Kidney (tissue), 14 donors: ENCODE results near the gene ATP11B. TPM values are rescaled to one million over a fixed set of nuclear protein-coding genes. Genes with fewer than 3 reads are reported as not detected.
A peak's percentile ranks its signal among the peaks of the same experiment; 100 is the strongest.
"Not testable (repeated sequence)": the region's sequence is repeated elsewhere in the genome, so short reads cannot be mapped to it uniquely, and the experiment has no call there.

Experiments
- DNase-seq, 5 donors: peaks; one replicate each; pipeline ENCODE4 v3.0.0-alpha.2; 2013 to 2020
- FAIRE-seq: peaks from 2 replicates; lab custom pipeline; 2012; peaks lifted over from hg19 to GRCh38; lab: Jason Lieb, UNC
- H3K27ac ChIP-seq, 2 donors: one replicate each; pipeline ENCODE4 v1.7.0; 2013; ENCODE audit warnings: low read depth in 2 of 2, low read length in 2 of 2, inconsistent platforms in 1 of 2
- H3K27me3 ChIP-seq: one replicate; pipeline ENCODE4 v1.7.1; 2013; ENCODE audit warnings: low read length, inconsistent platforms; ENCODE audit not compliant: control insufficient read depth, insufficient read depth
- H3K36me3 ChIP-seq, 3 donors: one replicate each; pipeline versions ENCODE4 v1.7.0 to v1.7.1; 2013; ENCODE audit warnings: low read length in 3 of 3, control low read depth in 1 of 3, inconsistent platforms in 1 of 3; ENCODE audit not compliant: insufficient read depth in 3 of 3, control insufficient read depth in 2 of 3
- H3K4me1 ChIP-seq, 3 donors: one replicate each; pipeline versions ENCODE4 v1.7.0 to v1.7.1; 2013; ENCODE audit warnings: low read length in 3 of 3, inconsistent platforms in 1 of 3, low read depth in 1 of 3; ENCODE audit not compliant: control insufficient read depth in 2 of 3, insufficient read depth in 2 of 3
- H3K4me3 ChIP-seq, 3 donors: one replicate each; pipeline versions ENCODE4 v1.7.0 to v1.8.1; 2013; ENCODE audit warnings: low read length in 3 of 3, control low read depth in 1 of 3, inconsistent platforms in 1 of 3
- H3K9ac ChIP-seq, 3 donors: one replicate each; pipeline versions ENCODE4 v1.7.0 to v1.7.1; 2013; ENCODE audit warnings: low read length in 3 of 3, control low read depth in 1 of 3, inconsistent platforms in 1 of 3
- H3K9me3 ChIP-seq, 3 donors: one replicate each; pipeline versions ENCODE4 v1.7.0 to v1.7.1; 2013; ENCODE audit warnings: low read length in 3 of 3, control low read depth in 1 of 3, inconsistent platforms in 1 of 3; ENCODE audit not compliant: control insufficient read depth in 2 of 3, insufficient read depth in 1 of 3
- intact Hi-C: fragments of 100-400 bp; cut with DNase I; formaldehyde crosslinking; loops from one replicate; pipeline ENCODE4 v1.11.1; 2022
- polyA plus RNA-seq: library from polyadenylated mRNA; stranded (reverse); fragments of 350-450 nt; fragmentation: Illumina TruSeq; extraction: RNeasy Lipid Tissue Mini Kit (QIAGEN cat#74804); gene quantifications from one replicate; pipeline ENCODE4 v1.2.3, GENCODE V29; 2014; ENCODE audit warnings: low read depth, low replicate concordance; ENCODE audit not compliant: insufficient read depth
- total RNA-seq: library from RNA; stranded (reverse); fragmentation: NEBNext Ultra II Directional; extraction: Animal tissue kit (Norgen Biotek cat#: 25700); gene quantifications from one replicate; pipeline ENCODE4 v1.2.1, GENCODE V29; 2021
- TF ChIP-seq, protein P1 (sequence below): IDR thresholded peaks from 3 replicates; pipeline ENCODE4 v1.5.1; 2012; ENCODE audit warnings: mild to moderate bottlenecking, moderate library complexity, borderline replicate concordance; ENCODE audit not compliant: insufficient read depth; ENCODE audit errors: extremely low read depth
- donor health status: control.
- donor health status: control.
- donor health status: control.
- donor health status: control.
- donor health status: control.
- donor health status: DM: yes; HTN: yes; CAD: no.
- donor health status: Normal renal cell carcinoma (clear cell type).

The ATP11B gene
- total and polyA plus RNA-seq, 2 donors from 2014 or later, result 8.0 to 65.0 TPM

GRCh38 chr3:182795389-182795782 lies 2.1 kb downstream of the ATP11B start:
- Histone ChIP-seq H3K27me3 (no peaks in the 10 kb centered on the region), H3K9ac (peak overlapping the region in 1 of 3 donors; percentile 87), H3K9me3 (no peaks in the 10 kb centered on the region), H3K36me3 (no peaks in the 10 kb centered on the region), H3K4me1 (peaks cover 0 to 2% (median 0%) of the 10 kb centered on the region in 3 donors), H3K27ac (no peak overlapping the region), H3K4me3 (peak overlapping the region in 2 of 3 donors; percentile 77 to 94)
- DNase-seq, result peak in 2 of 5 donors; percentile 49 to 55
- intact Hi-C loops, result no loop called here
- TF ChIP-seq, protein P1, sequence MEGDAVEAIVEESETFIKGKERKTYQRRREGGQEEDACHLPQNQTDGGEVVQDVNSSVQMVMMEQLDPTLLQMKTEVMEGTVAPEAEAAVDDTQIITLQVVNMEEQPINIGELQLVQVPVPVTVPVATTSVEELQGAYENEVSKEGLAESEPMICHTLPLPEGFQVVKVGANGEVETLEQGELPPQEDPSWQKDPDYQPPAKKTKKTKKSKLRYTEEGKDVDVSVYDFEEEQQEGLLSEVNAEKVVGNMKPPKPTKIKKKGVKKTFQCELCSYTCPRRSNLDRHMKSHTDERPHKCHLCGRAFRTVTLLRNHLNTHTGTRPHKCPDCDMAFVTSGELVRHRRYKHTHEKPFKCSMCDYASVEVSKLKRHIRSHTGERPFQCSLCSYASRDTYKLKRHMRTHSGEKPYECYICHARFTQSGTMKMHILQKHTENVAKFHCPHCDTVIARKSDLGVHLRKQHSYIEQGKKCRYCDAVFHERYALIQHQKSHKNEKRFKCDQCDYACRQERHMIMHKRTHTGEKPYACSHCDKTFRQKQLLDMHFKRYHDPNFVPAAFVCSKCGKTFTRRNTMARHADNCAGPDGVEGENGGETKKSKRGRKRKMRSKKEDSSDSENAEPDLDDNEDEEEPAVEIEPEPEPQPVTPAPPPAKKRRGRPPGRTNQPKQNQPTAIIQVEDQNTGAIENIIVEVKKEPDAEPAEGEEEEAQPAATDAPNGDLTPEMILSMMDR, result no peak
- no peak for FAIRE-seq

- TF ChIP-seq, protein P1, result no peak
- H3K9ac ChIP-seq, result no peak overlapping the region
- no peak for DNase-seq
- FAIRE-seq, result no peak
- no peaks in the 10 kb centered on the region for H3K36me3 ChIP-seq
- H3K27me3 ChIP-seq, result no peaks in the 10 kb centered on the region
- no peak overlapping the region for H3K4me3 ChIP-seq
- H3K27ac ChIP-seq, result no peak overlapping the region
- peaks cover 0 to 2% (median 0%) of the 10 kb centered on the region in 3 donors for H3K4me1 ChIP-seq
- H3K9me3 ChIP-seq, result no peaks in the 10 kb centered on the region
- intact Hi-C loops, result no loop called here
Observed at GRCh38 chr3:182796310-182796709, 3.0 kb downstream of the ATP11B start.

- Histone ChIP-seq H3K9ac (no peak overlapping the region), H3K4me1 (peaks cover 0 to 2% (median 2%) of the 10 kb centered on the region in 3 donors), H3K9me3 (no peaks in the 10 kb centered on the region), H3K36me3 (no peaks in the 10 kb centered on the region), H3K27me3 (no peaks in the 10 kb centered on the region), H3K27ac (no peak overlapping the region), H3K4me3 (no peak overlapping the region)
- TF ChIP-seq, protein P1, result no peak
- FAIRE-seq (no peak), DNase-seq (no peak)
- intact Hi-C loops, result no loop called here
Observed at GRCh38 chr3:182797876-182798275, 4.6 kb downstream of the ATP11B start.

- not testable (repeated sequence) for H3K27ac ChIP-seq, FAIRE-seq, H3K9ac ChIP-seq
Observed at GRCh38 chr3:182799143-182799542, 5.8 kb downstream of the ATP11B start.

More at GRCh38 chr3:182799143-182799542, 5.8 kb downstream of the ATP11B start:
- DNase-seq, H3K36me3 ChIP-seq, H3K27me3 ChIP-seq, H3K9me3 ChIP-seq, H3K4me1 ChIP-seq, intact Hi-C loops, H3K4me3 ChIP-seq: not testable (repeated sequence)
